ENCODE results near the gene ITGA5.

GRCh38 chr12:54369597-54370131 is 49.4 kb downstream of the ITGA5 start:
- no peak for TF ChIP-seq CTCF (optimal IDR thresholded peaks at IDR 0.05 in 1 of 3, IDR thresholded peaks at IDR 0.05 in 1 of 3, conservative IDR thresholded peaks at IDR 0.05 in 1 of 3; ENCODE audit: extremely low read depth in 1 of 3, insufficient read depth in 2 of 3, low read length in 3 of 3)
- no peak for TF ChIP-seq EZH2 (IDR thresholded peaks at IDR 0.05; ENCODE audit: low read length)
